ENCODE measurements around the gene KPNB1.

The KPNB1 gene

GRCh38 chr17:47696717-47697642 is 47.3 kb downstream of the KPNB1 start:
- FAIRE-seq, result no peak

DNA sequence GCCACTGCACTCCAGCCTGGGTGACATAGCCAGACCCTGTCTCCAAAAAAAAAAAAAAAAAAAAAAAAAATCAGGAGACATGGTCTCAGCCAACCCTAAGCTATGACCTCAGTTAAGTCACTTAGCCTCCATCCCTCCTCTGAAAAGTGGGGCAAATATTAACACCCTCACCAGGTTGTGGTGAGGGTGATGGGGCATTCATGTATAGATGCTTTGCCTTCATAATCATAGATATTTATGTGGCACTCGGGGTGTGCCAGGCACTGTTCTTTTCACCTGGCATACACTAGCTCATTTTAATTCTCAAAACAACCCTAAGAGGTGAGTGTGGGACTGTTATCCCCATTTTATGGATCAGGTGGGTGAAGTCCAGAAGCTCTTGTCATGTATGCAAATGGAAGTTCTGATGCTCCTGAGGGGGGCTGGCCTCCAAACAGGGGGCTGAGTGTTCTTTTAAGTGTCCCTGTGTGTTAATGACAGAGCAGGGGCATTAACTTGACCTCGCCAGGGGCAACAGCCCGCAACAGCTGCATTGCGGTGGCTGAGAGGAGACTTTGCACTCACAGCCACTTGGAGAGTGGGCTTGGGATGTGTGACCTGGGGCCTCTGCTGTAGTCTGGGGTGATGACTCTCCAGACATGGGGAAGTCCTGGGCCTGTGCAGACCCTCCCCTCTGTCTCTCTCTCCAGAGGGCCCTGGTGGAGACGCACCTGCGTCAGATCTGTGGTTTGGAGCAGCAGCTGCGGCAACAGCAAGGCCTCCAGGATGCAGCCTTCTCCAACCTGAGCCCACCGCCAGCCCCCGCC is 48.4 kb downstream of the KPNB1 start:
- no peak for FAIRE-seq
- DNase-seq (ENCODE audit: low spot score), result no peak

More at GRCh38 chr17:47696717-47697642, 47.3 kb downstream of the KPNB1 start:
- no peak for DNase-seq (ENCODE audit: low spot score)

- DNase-seq (ENCODE audit: low spot score) (peak; percentile 83), FAIRE-seq (no peak)
Measured at GRCh38 chr17:47698749-47699535, 49.2 kb downstream of the KPNB1 start.

DNA sequence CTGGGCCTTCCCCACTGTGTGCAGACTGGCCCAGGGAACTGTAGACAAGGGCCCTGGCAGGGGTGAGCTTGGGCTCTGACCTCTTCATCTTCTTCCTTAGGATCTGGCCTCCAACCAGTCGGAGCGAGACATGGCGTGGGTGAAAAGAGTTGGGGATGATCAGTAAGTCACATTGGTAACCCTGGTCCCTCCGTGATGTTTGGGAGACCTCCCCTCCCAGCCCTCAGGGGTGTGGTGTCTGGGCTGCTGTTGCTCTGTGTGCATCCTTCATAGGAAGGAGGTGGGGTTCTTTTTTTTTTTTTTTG is 49.8 kb downstream of the KPNB1 start:
- no peak for FAIRE-seq
- DNase-seq (ENCODE audit: low spot score), result no peak

GRCh38 chr17:47700471-47701449 is 51.0 kb downstream of the KPNB1 start:
- DNase-seq (ENCODE audit: low spot score) (no peak), FAIRE-seq (no peak)

DNA sequence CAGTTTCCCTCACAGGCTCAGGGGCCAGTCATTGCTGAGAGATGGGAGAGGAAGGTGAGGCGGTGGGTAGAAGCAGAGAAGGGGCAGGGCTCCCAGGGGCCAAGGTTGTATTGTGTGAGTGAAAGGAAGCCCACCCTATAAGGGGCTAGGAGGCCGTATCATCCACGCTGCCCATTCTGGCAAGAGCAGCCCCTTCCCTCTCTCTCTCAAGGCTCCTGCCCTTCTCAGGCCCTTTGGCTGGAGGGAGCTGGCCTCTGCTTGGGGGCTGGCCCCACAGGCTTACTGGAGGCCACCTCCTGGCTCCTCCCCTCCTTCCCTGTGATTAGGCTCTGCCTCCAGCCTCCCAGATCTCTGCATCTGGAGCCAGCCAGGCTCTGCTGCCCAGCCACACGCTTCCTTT is 51.9 kb downstream of the KPNB1 start:
- FAIRE-seq (no peak), DNase-seq (ENCODE audit: low spot score) (no peak)

DNA sequence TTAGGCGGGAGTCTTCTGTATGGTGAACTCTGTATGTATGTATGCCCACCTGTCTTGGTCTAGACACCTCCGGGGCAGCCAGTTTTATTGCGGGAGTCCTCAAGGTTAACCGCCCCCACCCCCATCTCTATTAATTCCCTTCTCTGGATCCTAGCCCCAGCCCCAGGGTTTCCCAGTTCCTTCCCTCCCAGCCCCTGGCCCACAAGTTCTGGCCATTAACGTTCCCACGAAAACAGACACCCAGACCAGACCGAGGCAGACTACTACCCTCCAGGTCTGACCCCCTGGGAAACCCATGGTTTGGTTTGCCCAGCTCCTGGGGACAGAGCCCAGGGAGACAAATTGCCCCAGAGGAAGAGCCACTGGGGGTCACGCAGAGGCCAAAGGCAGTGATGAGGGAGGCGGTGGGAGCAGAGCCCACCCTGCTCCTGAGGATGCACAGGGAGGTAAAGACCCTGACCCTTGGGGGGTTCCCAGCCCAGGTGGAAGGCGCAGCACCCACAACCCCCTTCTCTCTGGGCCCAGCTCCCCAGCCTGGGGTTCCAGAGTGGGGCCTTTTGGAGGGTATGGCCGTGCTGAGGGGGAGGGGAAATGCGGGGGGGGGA is 52.8 kb downstream of the KPNB1 start:
- FAIRE-seq (no peak), DNase-seq (ENCODE audit: low spot score) (no peak)

GRCh38 chr17:47703191-47703591 is 53.5 kb downstream of the KPNB1 start:
- no peak for DNase-seq (ENCODE audit: low spot score)
- no peak for FAIRE-seq

DNA sequence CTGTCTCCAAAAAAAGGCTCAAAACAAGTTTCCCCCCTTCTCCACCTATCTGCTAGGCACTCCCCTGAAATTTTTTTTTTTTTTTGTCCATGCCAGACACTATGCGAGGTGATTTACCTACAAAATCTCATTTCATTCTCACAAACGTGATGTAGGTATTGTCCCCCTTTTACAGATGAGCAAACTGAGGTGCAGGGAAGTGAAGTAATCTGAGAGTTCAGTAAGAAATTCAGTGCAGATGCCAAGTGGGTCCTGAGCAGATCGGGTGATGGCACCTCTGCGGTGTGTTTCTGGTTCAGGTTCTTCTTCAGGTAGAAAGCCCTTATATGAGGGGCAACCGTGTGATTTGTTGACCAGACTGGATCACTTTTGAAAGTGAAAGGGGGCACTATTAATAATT is 54.0 kb downstream of the KPNB1 start:
- FAIRE-seq (no peak), DNase-seq (ENCODE audit: low spot score) (no peak)

DNA sequence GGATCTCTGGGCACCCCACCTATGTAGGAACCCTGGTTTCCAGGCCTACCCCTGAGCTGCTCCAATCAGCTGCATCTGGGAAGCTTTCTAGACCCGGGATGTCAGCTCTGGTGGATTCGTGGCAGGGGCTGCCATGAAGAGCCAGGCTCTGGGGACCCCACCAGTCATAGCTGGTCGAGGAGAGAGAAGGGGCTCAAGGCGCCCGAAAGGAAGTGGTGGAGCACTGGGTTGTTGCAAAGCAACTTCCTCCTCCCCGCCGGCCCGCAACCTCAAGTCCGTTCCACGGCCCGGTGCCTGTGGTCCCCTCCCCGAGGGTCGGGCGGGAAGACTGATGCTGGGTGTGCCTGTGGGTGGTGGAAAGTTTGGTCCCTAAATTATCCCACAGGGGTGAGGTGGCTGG is 54.4 kb downstream of the KPNB1 start:
- DNase-seq (ENCODE audit: low spot score), result no peak
- FAIRE-seq, result no peak

DNA sequence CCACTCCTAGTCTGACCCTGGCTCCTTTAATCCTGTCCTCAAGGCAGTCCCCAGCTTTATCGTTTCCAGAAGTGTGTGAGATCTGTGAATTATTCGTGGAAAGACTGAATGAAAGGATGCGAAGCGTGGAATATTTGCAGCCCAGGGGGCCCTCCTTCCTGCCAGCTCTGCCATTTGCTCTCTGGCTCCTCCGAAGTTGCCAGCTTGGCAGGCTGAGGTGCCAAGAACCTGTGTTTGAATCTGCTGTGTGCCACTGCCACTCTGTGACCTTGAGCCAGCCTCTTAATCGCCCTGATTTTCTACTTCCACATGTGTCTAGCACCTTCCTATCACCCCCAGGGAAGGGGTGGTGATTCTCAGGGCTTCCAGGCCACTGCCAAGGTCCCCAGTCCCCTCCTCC is 55.0 kb downstream of the KPNB1 start:
- no peak for DNase-seq (ENCODE audit: low spot score)
- FAIRE-seq, result no peak

DNA sequence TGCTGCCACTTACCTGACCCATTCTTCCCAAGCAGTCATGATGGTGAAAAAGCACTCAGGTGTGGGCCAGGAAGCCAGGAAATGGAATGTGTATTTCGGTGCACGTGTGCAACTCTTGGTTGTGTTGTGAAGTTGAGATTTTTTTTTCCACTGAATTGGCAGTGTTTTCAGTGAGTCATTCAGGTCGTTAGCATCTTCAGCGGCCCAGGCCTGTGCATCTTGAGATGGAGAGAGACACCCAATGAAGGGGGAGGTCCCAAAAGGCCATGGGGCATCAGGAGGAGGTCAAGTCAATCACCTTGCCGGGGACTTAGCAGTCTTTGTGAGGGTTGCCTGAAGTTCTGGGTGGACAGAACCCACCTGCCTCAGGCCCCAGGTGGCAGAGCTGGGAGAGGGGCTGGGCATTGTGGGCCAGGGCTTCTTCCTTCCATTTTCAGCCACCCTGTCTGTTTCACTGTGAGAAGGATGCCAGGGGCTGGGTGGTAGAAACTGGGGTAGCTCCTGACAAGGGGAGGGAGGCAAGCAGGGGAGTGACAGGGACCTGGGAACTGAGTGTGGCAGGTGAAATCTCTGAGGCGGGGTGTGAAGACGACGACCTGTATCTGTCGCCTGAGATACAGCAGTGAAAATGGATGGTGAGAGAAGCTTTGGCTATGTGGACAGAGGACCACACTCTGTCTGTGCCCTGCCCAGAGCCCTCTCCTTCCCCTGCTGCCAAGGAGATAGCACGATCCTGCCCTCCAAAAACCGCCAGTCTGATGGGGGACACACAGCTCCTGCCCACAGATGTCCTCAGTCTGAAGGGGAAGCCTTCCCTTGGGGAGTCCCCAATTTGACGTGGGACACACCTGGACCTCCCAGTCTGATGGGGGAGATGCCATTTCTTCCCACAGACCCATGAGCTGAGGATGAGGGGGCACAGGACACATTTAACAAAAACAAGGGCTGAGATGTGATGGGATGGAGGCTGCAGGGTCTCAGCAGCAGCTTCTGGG is 56.1 kb downstream of the KPNB1 start:
- FAIRE-seq (peak; percentile 53), DNase-seq (ENCODE audit: low spot score) (no peak)

GRCh38 chr17:47707056-47707804 is 57.5 kb downstream of the KPNB1 start:
- DNase-seq (ENCODE audit: low spot score) (no peak), FAIRE-seq (no peak)

DNA sequence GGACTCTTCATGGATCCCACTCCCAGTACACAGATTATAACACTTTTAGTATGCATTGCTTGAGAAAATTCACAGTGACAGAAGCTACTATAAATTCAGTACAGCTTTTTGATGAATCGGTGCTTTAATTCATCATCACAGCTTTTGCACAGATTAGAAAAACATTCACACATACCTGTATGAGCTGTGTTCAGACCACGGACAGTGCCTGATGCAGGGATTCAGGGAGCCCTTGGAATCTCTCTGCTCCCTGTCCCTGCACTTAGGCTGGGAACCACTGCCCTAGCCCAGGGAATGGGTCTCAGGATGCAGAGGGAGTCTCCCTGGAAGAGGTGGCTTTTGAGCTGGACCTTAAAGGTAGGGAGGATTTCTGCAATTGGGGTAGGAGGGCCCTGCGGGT is 58.2 kb downstream of the KPNB1 start:
- FAIRE-seq (no peak), DNase-seq (ENCODE audit: low spot score) (no peak)

DNA sequence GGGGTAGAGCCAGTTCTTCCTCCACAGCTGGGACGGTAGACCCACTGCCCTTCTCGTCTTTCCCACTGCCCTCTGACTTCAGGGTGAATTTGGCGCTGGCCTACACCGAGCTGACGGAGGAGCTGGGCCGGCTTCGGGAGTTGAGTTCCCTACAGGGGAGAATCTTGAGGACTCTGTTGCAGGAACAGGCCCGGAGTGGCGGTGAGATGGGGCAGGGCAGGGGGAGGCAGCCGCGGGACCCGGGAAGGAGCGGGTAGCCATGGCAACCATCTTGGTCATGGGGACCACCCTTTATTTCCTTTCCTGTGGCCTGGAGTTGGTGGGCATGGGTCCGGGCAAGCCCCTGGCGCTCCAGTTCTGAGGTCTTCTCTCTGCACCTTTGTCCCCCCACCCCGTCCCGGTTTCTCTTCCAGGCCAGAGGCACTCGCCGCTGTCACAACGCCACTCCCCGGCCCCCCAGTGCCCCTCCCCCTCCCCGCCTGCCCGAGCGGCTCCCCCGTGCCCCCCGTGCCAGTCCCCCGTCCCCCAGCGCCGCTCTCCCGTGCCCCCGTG is 58.7 kb downstream of the KPNB1 start:
- FAIRE-seq (no peak), DNase-seq (ENCODE audit: low spot score) (no peak)

GRCh38 chr17:47708864-47709541 is 59.3 kb downstream of the KPNB1 start:
- DNase-seq (ENCODE audit: low spot score) (no peak), FAIRE-seq (no peak)

- FAIRE-seq (no peak), DNase-seq (ENCODE audit: low spot score) (no peak)
Measured at GRCh38 chr17:47709594-47709993, 59.9 kb downstream of the KPNB1 start.

All from urothelium cell line (cell line).